Mucosa of gallbladder (tissue), 1 donor: ENCODE results near the gene ZSCAN26. TPM values are rescaled to one million over a fixed set of nuclear protein-coding genes. Genes with fewer than 3 reads are reported as not detected.

Experiments
- DNase-seq: peaks from one replicate; pipeline ENCODE4 v3.0.0-alpha.2; 2020; ENCODE audit warnings: low spot score
- total RNA-seq: library from RNA; stranded (reverse); gene quantifications from one replicate; pipeline ENCODE4 v1.2.1, GENCODE V29; 2021
- donor health status: DM: no; HTN: no; CAD: no.

The ZSCAN26 gene
- total RNA-seq, 1 donor from 2014 or later = 17.2 TPM

GRCh38 chr6:28322661-28323060 is 55.7 kb downstream of the ZSCAN26 start:
- DNase-seq = no peak

GRCh38 chr6:28323813-28324424 is 57.0 kb downstream of the ZSCAN26 start:
- DNase-seq = no peak

GRCh38 chr6:28326371-28326948 is 59.5 kb downstream of the ZSCAN26 start:
- no peak for DNase-seq

Other genes with a start within 250 kb of the ZSCAN26 start
- gene ZNF165, start 186.6 kb upstream of the ZSCAN26 start, total RNA-seq = 1.5 TPM
- gene ZSCAN16, start 142.5 kb upstream of the ZSCAN26 start, total RNA-seq = 5.8 TPM
- gene ZKSCAN8, start 125.3 kb upstream of the ZSCAN26 start, total RNA-seq = 16.5 TPM
- gene ZSCAN9, start 41.9 kb upstream of the ZSCAN26 start, total RNA-seq = 10.8 TPM
- 6.4 TPM for gene ZKSCAN4, start 14.9 kb upstream of the ZSCAN26 start, total RNA-seq
- 1.9 TPM for gene NKAPL, start 7.8 kb upstream of the ZSCAN26 start, total RNA-seq
- gene PGBD1, start 14.4 kb downstream of the ZSCAN26 start, total RNA-seq = 1.8 TPM
- 38.4 TPM for gene ZSCAN31, start 69.0 kb downstream of the ZSCAN26 start, total RNA-seq
- 8.6 TPM for gene ZKSCAN3, start 82.8 kb downstream of the ZSCAN26 start, total RNA-seq
- 5.8 TPM for gene ZSCAN12, start 132.6 kb downstream of the ZSCAN26 start, total RNA-seq
- 3.8 TPM for gene ZSCAN23, start 176.3 kb downstream of the ZSCAN26 start, total RNA-seq
- not detected for gene GPX6, start 248.7 kb downstream of the ZSCAN26 start, total RNA-seq